CD4-positive, alpha-beta memory T cell (primary cell): ENCODE results near the gene VIPR2. TPM values are rescaled to one million over a fixed set of nuclear protein-coding genes. Genes with fewer than 3 reads are reported as not detected.

Experiments used
- CTCF ChIA-PET: fragments of 350-600 bp; sonication (Branson Sonifier 250); formaldehyde crosslinking; loops from one replicate; lab custom pipeline; 2021; ENCODE audit warnings: inconsistent platforms; ENCODE audit not compliant: partially characterized antibody; lab: Charles Lee
- POLR2A ChIA-PET: fragments of 350-600 bp; sonication (Branson Sonifier 250); formaldehyde crosslinking; loops from one replicate; lab custom pipeline; 2021; ENCODE audit not compliant: partially characterized antibody; lab: Charles Lee
- DNase-seq, 5 donors: peaks; one replicate each; pipeline versions ENCODE4 v3.0.0 to v3.0.0-alpha.2; 2020 to 2022; ENCODE audit warnings: mixed read lengths in 1 of 5
- H3K27ac ChIP-seq: one replicate; pipeline ENCODE4 v1.7.0; 2013; ENCODE audit warnings: low read depth, low read length
- H3K27me3 ChIP-seq: 2 replicates; pipeline ENCODE4 v1.7.0; 2013; ENCODE audit warnings: mild to moderate bottlenecking, low read length, moderate library complexity; ENCODE audit not compliant: insufficient read depth
- H3K36me3 ChIP-seq: 2 replicates; pipeline ENCODE4 v1.7.0; 2013; ENCODE audit warnings: mild to moderate bottlenecking, low read length, moderate library complexity; ENCODE audit not compliant: insufficient read depth
- H3K4me1 ChIP-seq: 2 replicates; pipeline ENCODE4 v1.7.0; 2013; ENCODE audit warnings: mild to moderate bottlenecking, low read length, moderate library complexity; ENCODE audit not compliant: insufficient read depth
- H3K4me3 ChIP-seq, 2 donors: one replicate each; pipeline ENCODE4 v1.7.0; 2013; ENCODE audit warnings: low read length in 2 of 2, mild to moderate bottlenecking in 1 of 2
- H3K9me3 ChIP-seq, 2 donors: one replicate each; pipeline ENCODE4 v1.7.0; 2013; ENCODE audit warnings: low read length in 2 of 2, control low read depth in 1 of 2; ENCODE audit not compliant: control insufficient read depth in 1 of 2
- H3K27ac Mint-ChIP-seq, 7 donors: one replicate each; pipeline ENCODE4 v1.8.0; 2020 to 2021; ENCODE audit warnings: mixed read lengths in 7 of 7, mild to moderate bottlenecking in 6 of 7, inconsistent platforms in 3 of 7, moderate library complexity in 3 of 7
- H3K27me3 Mint-ChIP-seq, 2 donors: one replicate each; pipeline ENCODE4 v1.8.0; 2020 to 2021; ENCODE audit warnings: mixed read lengths in 2 of 2
- H3K36me3 Mint-ChIP-seq, 2 donors: one replicate each; pipeline ENCODE4 v1.8.0; 2020 to 2021; ENCODE audit warnings: mixed read lengths in 2 of 2, inconsistent platforms in 1 of 2, mild to moderate bottlenecking in 1 of 2
- H3K4me1 Mint-ChIP-seq, 4 donors: one replicate each; pipeline ENCODE4 v1.8.0; 2020 to 2021; ENCODE audit warnings: mixed read lengths in 4 of 4, mild to moderate bottlenecking in 1 of 4
- H3K4me3 Mint-ChIP-seq, 8 donors: one replicate each; pipeline ENCODE4 v1.8.0; 2020 to 2021; ENCODE audit warnings: mixed read lengths in 8 of 8, mild to moderate bottlenecking in 7 of 8, moderate library complexity in 6 of 8, inconsistent platforms in 3 of 8
- H3K9me3 Mint-ChIP-seq, 8 donors: one replicate each; pipeline ENCODE4 v1.8.0; 2020 to 2021; ENCODE audit warnings: mixed read lengths in 8 of 8, mild to moderate bottlenecking in 5 of 8, inconsistent platforms in 3 of 8, moderate library complexity in 1 of 8
- intact Hi-C: fragments of 100-400 bp; cut with micrococcal nuclease; formaldehyde crosslinking; loops from one replicate; pipeline ENCODE4 v1.15.1; 2023
- polyA plus RNA-seq, 2 donors: library from polyadenylated mRNA; unstranded; fragments of 300-500 nt; fragmentation: Illumina TruSeq; gene quantifications; one replicate each; pipeline ENCODE4 v1.2.3, GENCODE V29; 2021
- total RNA-seq, 2 experiments: library from RNA; stranded (reverse); gene quantifications; one replicate each; pipeline ENCODE4 v1.2.3, GENCODE V29; 2021

Gene VIPR2
- total and polyA plus RNA-seq, 4 experiments from 2014 or later = 0.15 to 0.17 TPM; not detected in 2

DNA sequence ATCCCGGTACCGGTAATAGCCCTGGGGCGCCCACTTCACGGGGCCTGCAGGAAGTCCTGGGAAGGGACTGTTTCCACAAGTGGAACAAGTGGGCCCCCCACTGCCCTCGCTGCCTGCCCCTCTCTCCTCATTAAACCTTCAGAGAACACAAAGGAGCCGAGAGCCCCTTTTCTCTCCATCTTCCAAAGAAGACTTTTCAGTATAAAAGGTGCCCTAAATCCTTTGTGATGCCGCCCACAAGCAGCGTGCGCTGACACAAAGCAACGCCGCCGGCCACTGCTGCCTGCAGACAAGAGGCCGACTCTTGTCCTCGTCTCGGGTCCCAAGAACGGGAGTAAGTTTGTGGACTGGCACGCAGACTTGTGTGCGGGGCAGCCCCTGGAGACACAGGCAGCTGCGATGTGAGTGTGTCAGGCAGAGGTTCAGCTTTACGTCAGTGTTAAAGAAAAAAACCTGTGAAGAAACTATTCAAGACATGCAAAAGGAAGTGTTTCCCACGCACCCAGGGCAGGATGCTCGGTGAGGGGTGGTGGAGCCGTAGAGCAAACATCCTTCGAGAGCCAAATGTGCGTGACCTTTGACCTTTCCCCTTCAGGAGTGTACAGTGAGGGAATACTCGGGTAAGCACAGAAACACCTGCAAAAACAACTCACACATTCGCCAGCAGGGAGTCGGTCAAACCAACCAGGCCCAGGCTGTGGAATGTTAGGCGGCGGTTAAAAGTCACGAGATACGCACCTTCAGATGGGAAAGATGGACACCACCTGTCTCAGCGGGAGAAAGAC is 118.2 kb downstream of the VIPR2 start:
- ChIA-PET CTCF (no interaction called here), POLR2A (no interaction called here)
- H3K27me3 ChIP-seq = no peaks in the 10 kb centered on the region
- no peak overlapping the region for H3K27ac ChIP-seq
- Mint-ChIP-seq H3K4me1 (peaks cover 0 to 5% (median 3%) of the 10 kb centered on the region in 4 donors), H3K27ac (no peak overlapping the region), H3K27me3 (peaks cover 15 to 19% of the 10 kb centered on the region in 2 donors), H3K4me3 (no peak overlapping the region), H3K9me3 (peaks cover 0 to 3% (median 0%) of the 10 kb centered on the region in 8 donors), H3K36me3 (no peaks in the 10 kb centered on the region)
- peaks cover 9% of the 10 kb centered on the region for H3K4me1 ChIP-seq
- no peaks in the 10 kb centered on the region for H3K36me3 ChIP-seq
- intact Hi-C loops = no loop called here
- no peak for DNase-seq
- H3K9me3 ChIP-seq = no peaks in the 10 kb centered on the region
- no peak overlapping the region for H3K4me3 ChIP-seq

DNA sequence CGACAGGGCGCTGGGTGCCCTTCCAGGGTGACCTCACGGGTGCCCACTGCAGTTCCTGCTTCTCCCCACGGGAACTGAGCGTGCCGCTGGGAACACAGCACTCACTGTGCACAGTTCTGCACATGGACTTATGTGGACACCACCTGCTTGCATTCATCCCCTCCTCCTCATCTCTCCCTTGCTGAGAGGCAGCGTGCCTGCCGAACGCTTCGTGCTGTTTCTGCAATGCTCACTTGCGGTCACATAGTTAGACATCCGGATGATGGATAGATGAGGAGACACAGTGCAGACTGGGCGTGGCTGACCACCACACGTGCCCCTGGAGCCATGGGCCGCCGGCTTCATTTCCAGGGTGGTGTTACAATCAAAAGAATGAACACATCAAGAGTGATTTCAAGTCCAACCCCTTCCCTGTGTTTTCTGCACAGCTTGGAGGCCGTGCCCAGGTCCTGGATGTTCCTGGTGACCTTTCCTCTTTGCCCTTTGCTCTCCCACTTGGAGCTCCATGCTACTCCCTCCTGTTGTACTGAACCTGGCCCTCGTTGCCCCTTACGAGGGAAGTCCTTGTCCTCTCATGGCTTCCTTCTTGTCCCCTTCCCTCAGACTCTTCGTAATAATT is 119.4 kb downstream of the VIPR2 start:
- H3K4me1 ChIP-seq = peaks cover under 1% of the 10 kb centered on the region
- ChIA-PET POLR2A (no interaction called here), CTCF (no interaction called here)
- no peaks in the 10 kb centered on the region for H3K36me3 Mint-ChIP-seq
- H3K27me3 ChIP-seq = no peaks in the 10 kb centered on the region
- H3K4me1 Mint-ChIP-seq = peaks cover 0 to under 1% (median 0%) of the 10 kb centered on the region in 4 donors
- H3K9me3 ChIP-seq = no peaks in the 10 kb centered on the region
- H3K27me3 Mint-ChIP-seq = peaks cover 11 to 15% of the 10 kb centered on the region in 2 donors
- intact Hi-C loops = no loop called here
- no peak for DNase-seq
- H3K9me3 Mint-ChIP-seq = peaks cover 0 to 8% (median under 1%) of the 10 kb centered on the region in 8 donors
- no peak overlapping the region for H3K4me3 Mint-ChIP-seq
- no peaks in the 10 kb centered on the region for H3K36me3 ChIP-seq
- H3K27ac Mint-ChIP-seq = no peak overlapping the region
- H3K4me3 ChIP-seq = no peak overlapping the region
- H3K27ac ChIP-seq = no peak overlapping the region

GRCh38 chr7:159024280-159024951 is 120.3 kb downstream of the VIPR2 start:
- intact Hi-C loops = no loop called here
- H3K4me3 ChIP-seq = no peak overlapping the region
- Mint-ChIP-seq H3K27me3 (peaks cover 8 to 15% of the 10 kb centered on the region in 2 donors), H3K9me3 (peaks cover 0 to 10% (median 2%) of the 10 kb centered on the region in 8 donors), H3K36me3 (no peaks in the 10 kb centered on the region), H3K4me3 (no peak overlapping the region), H3K4me1 (no peaks in the 10 kb centered on the region), H3K27ac (no peak overlapping the region)
- no peak overlapping the region for H3K27ac ChIP-seq
- H3K4me1 ChIP-seq = no peaks in the 10 kb centered on the region
- no peak for DNase-seq
- no peaks in the 10 kb centered on the region for H3K9me3 ChIP-seq
- CTCF ChIA-PET = no interaction called here
- no peaks in the 10 kb centered on the region for H3K36me3 ChIP-seq
- POLR2A ChIA-PET = no interaction called here
- H3K27me3 ChIP-seq = no peaks in the 10 kb centered on the region

- H3K27ac Mint-ChIP-seq = no peak overlapping the region
- no peaks in the 10 kb centered on the region for H3K27me3 ChIP-seq
- H3K4me1 Mint-ChIP-seq = peaks cover 0 to 3% (median 0%) of the 10 kb centered on the region in 4 donors
- H3K27ac ChIP-seq = no peak overlapping the region
- H3K36me3 Mint-ChIP-seq = no peaks in the 10 kb centered on the region
- no peaks in the 10 kb centered on the region for H3K36me3 ChIP-seq
- H3K4me1 ChIP-seq = no peaks in the 10 kb centered on the region
- H3K9me3 Mint-ChIP-seq = peaks cover 0 to 10% (median 2%) of the 10 kb centered on the region in 8 donors
- POLR2A ChIA-PET = no interaction called here
- no peak overlapping the region for H3K4me3 ChIP-seq
- intact Hi-C loops = no loop called here
- no peaks in the 10 kb centered on the region for H3K9me3 ChIP-seq
- no peak for DNase-seq
- CTCF ChIA-PET = no interaction called here
- H3K27me3 Mint-ChIP-seq = peaks cover 7 to 15% of the 10 kb centered on the region in 2 donors
- H3K4me3 Mint-ChIP-seq = no peak overlapping the region
Observed at GRCh38 chr7:159023746-159024145, 120.9 kb downstream of the VIPR2 start.

DNA sequence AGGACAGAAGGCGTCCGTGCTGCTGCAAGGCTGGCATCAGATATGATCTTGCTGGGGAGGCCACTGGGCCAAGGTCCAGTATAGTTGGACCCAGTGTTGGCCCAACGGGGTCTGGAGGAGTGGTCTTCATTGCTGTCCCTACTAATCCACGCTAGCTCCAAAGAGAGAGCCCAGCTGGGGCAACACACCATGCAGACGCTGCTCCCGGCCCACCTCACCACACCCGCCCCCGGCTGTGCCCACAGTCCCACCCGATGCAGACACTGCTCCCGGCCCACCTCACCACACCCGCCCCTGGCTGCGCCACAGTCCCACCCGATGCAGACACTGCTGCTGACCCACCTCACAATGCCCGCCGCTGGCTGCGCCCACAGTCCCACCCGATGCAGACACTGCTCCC is 121.5 kb downstream of the VIPR2 start:
- no peak overlapping the region for H3K4me3 ChIP-seq
- peaks cover 7 to 14% of the 10 kb centered on the region in 2 donors for H3K27me3 Mint-ChIP-seq
- CTCF ChIA-PET = no interaction called here
- H3K9me3 ChIP-seq = no peaks in the 10 kb centered on the region
- H3K36me3 ChIP-seq = no peaks in the 10 kb centered on the region
- intact Hi-C loops = no loop called here
- H3K4me1 ChIP-seq = no peaks in the 10 kb centered on the region
- H3K4me3 Mint-ChIP-seq = no peak overlapping the region
- peaks cover 0 to 10% (median 2%) of the 10 kb centered on the region in 8 donors for H3K9me3 Mint-ChIP-seq
- POLR2A ChIA-PET = no interaction called here
- no peak overlapping the region for H3K27ac ChIP-seq
- no peak overlapping the region for H3K27ac Mint-ChIP-seq
- H3K36me3 Mint-ChIP-seq = no peaks in the 10 kb centered on the region
- H3K4me1 Mint-ChIP-seq = peaks cover 0 to 3% (median 0%) of the 10 kb centered on the region in 4 donors
- H3K27me3 ChIP-seq = no peaks in the 10 kb centered on the region
- no peak for DNase-seq

- POLR2A ChIA-PET = no interaction called here
- H3K9me3 Mint-ChIP-seq = peaks cover 0 to 10% (median 2%) of the 10 kb centered on the region in 8 donors
Observed at GRCh38 chr7:159022238-159022993, 122.3 kb downstream of the VIPR2 start.

More at GRCh38 chr7:159022238-159022993, 122.3 kb downstream of the VIPR2 start:
- H3K27ac Mint-ChIP-seq = no peak overlapping the region
- no peak overlapping the region for H3K4me3 Mint-ChIP-seq
- H3K27me3 Mint-ChIP-seq = peaks cover 7 to 10% of the 10 kb centered on the region in 2 donors
- no peaks in the 10 kb centered on the region for H3K36me3 ChIP-seq
- H3K27me3 ChIP-seq = no peaks in the 10 kb centered on the region
- no peak for DNase-seq
- intact Hi-C loops = no loop called here
- H3K4me3 ChIP-seq = no peak overlapping the region
- H3K9me3 ChIP-seq = no peaks in the 10 kb centered on the region
- no peak overlapping the region for H3K27ac ChIP-seq
- H3K4me1 ChIP-seq = no peaks in the 10 kb centered on the region
- peaks cover 0 to 3% (median 0%) of the 10 kb centered on the region in 4 donors for H3K4me1 Mint-ChIP-seq
- H3K36me3 Mint-ChIP-seq = no peaks in the 10 kb centered on the region
- CTCF ChIA-PET = no interaction called here
